Measurements from ENCODE around the gene SND1.

GRCh38 chr7:127764681-127765080 lies 112.7 kb downstream of the SND1 start:
- no peak for TF ChIP-seq CTCF (IDR thresholded peaks at IDR 0.05)
- no peak for TF ChIP-seq POLR2A (IDR thresholded peaks at IDR 0.05)
